Activated CD4-positive, alpha-beta T cell treated with anti-CD3 and anti-CD28 coated beads, Interleukin-2, amount 50 U/mL, for 16 hours (primary cell): ENCODE measurements around the gene TJP1.
"Not testable (repeated sequence)": the region's sequence is repeated elsewhere in the genome, so short reads cannot be mapped to it uniquely, and the experiment has no call there.

Experiments used
- DNase-seq: peaks from one replicate; pipeline ENCODE4 v3.0.0-alpha.2; 2020

Gene TJP1

DNA sequence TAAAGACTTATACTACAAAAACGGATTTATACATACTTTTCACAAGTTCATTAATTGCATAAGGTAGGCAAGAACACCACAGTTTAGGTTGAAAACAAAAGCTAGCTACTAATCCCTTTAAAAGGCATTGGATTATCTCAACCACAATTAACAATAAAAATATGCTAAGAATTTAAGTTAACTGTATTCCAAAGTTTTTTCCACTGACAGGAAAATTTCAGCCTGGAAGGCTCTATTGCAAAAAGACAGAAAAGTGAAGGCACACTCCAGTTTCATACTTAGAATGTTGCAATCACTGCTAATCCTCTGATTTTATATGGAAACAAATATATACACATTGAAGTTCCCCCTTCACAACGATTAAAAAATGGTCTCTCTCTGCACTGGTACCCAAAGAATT lies 71.5 kb downstream of the TJP1 start:
- no peak for DNase-seq

- no peak for DNase-seq
Observed at GRCh38 chr15:29749365-29750086, 72.7 kb downstream of the TJP1 start.

GRCh38 chr15:29747837-29748417 lies 74.3 kb downstream of the TJP1 start:
- no peak for DNase-seq

DNA sequence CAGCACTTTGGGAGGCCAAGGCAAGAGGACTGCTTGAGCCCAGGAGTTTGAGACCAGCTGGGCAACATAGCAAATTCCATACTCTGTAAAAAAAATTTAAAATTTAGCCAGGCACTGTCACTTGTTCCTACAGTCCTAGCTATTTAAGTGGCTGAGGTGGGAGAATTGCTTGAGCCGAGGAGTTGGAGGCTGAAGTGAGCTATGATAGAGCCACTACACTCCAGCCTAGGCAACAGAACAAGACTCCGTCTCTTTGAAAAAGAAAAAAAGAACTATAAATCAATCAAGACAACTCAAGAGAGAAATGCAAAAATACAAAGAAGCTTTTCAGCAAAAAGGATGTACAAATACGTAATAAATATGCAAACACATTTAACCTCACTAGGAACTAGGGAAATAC lies 78.8 kb downstream of the TJP1 start:
- DNase-seq: no peak

DNA sequence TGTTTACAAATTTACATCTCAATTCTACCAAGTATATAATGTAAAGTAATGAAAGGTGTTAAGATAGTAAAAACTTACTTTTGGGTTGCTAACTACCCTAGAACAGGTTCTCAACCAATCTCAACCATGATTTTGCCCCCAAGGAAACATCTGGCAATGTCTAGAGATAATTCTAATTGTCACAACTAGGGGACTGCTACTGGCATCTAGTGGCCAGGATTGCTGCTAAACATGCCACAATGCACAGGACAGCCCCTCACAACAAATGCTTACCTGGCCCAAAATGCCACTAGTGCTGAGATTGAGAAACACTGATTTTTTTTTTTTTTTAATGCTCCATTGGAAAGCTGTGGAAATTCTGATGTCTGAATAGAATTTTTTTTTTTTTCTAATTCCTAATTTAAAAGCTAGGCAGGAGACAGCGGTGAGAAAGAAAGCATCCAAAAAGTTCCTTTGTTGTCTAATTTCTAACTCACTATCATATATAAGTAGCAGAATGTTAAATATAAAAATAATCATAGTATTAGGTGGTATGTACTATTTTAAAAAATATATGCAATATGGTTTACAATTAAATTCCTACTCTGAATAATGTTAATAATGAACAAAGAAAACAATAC lies 81.5 kb downstream of the TJP1 start:
- peak; percentile 4 for DNase-seq

DNA sequence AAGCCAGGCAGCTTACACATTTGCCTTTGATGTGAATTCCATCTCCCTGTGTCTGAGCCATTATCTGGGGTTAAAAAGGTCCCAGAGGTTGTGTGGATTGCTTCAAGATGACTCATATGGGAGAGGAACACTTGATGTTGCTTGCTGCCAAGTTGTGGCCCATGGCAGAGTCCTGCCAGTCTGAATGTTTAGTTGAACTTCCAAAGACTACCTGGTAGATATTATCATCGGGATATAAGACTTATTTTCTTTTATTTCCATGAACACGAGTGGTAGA lies 85.6 kb downstream of the TJP1 start:
- no peak for DNase-seq

- DNase-seq: peak; percentile 68
Observed at GRCh38 chr15:29736012-29736743, 86.1 kb downstream of the TJP1 start.

DNA sequence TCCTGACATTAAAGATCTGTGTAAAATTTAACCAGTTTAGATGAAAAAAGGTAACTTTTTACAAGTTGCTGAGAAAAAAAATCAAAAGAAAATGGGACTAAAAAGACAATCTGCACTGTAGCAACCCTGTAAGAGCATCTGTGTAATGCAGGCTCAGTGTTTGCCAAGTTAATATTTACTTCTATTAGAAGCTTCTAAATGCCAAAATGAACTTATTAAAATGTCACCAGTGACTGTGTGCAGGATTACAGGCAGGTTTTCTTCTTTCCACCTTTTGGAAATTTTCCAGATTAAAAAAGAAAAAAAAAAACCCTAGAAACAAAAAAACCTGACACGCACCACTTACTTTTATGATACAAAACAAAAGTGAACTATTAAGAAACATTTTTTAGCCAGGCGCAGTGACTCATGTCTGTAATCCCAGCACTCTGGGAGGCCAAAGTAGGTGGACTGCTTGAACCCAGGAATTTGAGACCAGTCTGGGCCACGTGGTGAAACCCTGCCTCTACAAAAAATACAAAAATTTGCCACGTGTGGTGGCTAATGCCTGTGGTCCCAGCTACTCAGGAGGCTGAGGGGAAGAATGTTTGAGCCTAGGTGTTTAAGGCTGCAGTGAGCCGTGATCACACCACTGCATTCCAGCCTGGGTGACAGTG lies 87.2 kb downstream of the TJP1 start:
- peak; percentile 18 for DNase-seq

GRCh38 chr15:29731865-29732264 lies 90.4 kb downstream of the TJP1 start:
- no peak for DNase-seq

DNA sequence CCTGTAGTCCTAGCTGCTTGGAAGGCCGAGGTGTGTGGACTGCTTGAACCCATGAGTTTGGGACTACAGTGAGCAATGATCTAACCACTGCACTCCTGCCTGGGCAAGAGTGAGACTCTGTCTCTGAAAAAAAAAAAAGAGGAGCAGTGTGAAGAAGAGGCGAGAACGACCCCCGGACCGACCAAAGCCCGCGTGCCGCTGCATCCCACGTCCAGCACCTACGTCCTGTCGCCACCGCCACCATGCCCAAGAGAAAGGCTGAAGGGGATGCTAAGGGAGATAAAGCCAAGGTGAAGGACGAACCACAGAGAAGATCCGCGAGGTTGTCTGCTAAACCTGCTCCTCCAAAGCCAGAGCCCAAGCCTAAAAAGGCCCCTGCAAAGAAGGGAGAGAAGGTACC lies 91.8 kb downstream of the TJP1 start:
- not testable (repeated sequence) for DNase-seq

GRCh38 chr15:29728418-29728817 lies 93.8 kb downstream of the TJP1 start:
- DNase-seq: no peak

DNA sequence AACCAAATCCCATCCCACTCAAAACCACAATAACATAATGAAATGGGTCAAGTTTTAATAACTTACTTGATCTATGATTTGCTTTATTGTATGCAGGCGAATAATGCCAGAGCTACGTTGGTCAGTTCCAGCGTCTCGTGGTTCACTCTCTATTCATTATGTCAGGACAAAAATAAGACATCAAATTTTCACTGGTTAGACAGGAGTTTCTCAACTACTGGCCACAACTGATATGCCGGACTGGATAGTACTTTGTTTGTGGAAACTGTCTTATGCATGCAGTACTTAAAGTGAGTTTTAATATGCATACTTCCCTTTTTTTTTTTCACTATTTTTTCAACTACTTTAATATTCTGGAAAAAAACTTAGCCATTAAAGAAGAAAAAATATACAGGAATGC lies 94.4 kb downstream of the TJP1 start:
- no peak for DNase-seq

GRCh38 chr15:29726553-29726952 lies 95.7 kb downstream of the TJP1 start:
- DNase-seq: no peak

DNA sequence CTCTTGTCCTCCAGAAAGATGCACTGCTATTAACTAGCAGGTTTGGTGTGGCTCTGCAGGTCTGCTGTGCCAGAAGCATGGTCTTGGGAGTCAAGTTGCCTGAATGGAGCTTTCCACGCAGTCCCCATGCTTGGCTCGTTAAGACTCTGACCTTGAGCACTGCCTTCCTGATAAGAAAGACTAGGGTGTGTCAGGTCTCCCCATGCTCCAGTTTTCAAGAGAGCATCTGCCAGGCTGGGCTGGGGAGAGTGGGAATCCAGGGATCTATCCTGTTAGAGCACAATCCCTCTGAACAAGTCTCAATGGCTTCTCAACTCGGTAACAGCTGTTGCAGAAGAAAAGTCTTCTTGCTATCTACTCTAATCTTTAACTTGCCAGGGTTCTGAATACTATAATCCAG lies 98.2 kb downstream of the TJP1 start:
- no peak for DNase-seq

- no peak for DNase-seq
Observed at GRCh38 chr15:29713784-29714183, 108.5 kb downstream of the TJP1 start.

DNA sequence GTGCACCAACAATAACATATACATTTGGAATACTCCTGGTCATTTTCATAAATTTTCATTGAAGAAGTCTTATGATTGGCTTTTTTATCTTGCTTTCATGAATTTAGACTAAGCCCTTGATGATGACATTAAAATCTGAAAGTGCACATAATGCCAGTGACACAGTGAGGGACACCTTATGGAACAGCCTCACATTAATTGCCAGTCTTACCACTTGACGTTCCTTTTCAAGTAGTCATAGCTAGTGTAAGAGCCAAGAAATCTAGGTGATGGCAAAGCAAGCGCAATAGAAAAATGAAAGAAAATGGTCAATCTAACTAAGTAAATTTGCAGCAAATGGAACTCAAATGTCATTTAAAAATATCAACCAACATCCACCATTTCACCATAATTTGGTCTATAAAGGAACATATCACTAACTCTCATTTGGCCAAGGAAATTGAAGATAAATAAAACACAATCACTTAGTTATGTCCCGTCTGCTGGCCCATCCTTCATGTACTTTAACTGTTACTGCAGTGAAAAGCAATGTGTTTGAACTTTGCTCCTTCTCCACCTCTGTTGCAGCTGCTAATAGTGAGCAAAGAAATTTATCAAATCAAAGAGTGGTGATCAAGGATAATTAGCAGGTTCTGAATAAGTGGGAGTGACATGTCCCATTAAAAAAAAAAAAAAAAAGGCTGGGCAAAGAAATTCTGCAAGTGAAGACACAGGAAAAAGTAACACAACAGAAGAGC lies 110.0 kb downstream of the TJP1 start:
- no peak for DNase-seq

DNA sequence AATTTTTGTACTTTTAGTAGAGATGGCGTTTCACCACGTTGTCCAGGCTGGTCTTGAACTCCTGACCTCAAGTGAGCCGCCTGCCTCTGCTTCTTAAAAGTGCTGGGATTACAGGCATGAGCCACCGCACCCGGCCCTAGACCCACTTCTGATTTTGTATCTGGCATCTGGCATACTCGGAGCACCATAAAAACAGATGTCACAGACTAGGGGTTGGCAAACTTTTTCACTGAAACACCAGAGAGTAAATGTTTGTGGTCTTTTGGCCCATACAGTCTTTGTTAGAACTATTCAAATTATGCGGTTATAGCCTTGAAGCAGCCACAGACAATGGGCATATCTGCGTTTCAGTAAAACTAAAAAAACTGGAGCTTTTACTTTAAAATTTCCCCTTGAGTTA lies 110.7 kb downstream of the TJP1 start:
- no peak for DNase-seq

GRCh38 chr15:29708519-29708918 lies 113.7 kb downstream of the TJP1 start:
- DNase-seq: no peak

DNA sequence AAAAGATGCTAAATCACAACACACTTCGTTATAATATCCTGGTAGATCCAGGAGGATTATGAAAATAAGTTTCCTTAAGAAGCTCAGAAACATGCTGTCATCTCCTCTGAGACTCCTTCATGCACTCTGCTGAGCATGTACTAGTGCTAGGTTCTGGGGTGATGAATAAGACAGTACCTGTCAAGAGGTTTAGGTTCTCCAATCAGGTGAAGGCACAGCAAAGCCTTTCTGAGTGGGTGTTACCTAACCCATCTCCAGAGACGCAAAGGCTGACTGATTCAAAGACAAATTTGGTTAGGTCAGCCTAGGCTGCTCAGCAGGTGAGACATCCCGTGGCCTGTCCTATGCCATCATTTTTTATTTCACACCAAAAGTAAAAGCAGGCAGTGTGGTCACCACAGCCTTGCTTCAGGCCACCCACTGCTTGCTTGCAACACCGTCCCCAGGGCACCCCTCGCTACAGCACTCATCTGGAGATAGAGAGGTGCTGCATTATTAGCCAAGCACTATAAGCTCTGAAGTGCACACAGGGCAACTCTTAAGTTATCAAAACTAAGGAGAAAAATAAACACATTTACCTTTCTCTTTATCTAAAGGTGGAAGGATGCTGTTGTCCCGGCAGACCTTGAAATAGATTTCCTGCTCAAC lies 117.2 kb downstream of the TJP1 start:
- DNase-seq: no peak

GRCh38 chr15:29701151-29701550 lies 121.1 kb downstream of the TJP1 start:
- DNase-seq: no peak

GRCh38 chr15:29700296-29700695 lies 122.0 kb downstream of the TJP1 start:
- DNase-seq: no peak

DNA sequence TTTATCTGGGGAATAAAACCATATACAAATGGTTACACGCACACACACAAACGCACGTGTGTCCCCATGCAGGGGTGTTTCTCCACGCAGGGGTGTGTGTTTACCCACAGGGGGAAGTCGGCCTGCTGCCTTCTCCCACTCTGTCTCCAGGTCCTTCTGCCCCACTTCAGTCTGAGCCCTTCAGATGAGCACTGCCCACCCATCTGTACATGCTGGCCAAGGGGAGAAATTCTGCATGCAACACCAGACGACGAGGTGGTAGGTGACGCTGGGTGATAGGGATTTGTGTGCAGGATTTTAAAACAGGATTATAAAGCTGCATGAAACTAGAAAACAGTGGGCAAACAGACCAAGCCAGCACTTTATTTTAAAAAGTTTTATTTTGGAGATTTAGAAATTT lies 122.5 kb downstream of the TJP1 start:
- no peak for DNase-seq
